BLaER1 (cell line): Measurements from ENCODE around the gene CAMK2D.

ENCODE experiments used
- H3K27ac ChIP-seq: shearing (Covaris generic); formaldehyde crosslinking; 2 replicates; pipeline ENCODE4 v1.8.1; 2022
- H3K27me3 ChIP-seq: shearing (Covaris generic); formaldehyde crosslinking; 2 replicates; pipeline ENCODE4 v1.8.1; 2022
- H3K36me3 ChIP-seq: shearing (Covaris generic); formaldehyde crosslinking; 2 replicates; pipeline ENCODE4 v1.8.1; 2022
- H3K4me1 ChIP-seq: shearing (Covaris generic); formaldehyde crosslinking; 2 replicates; pipeline ENCODE4 v1.8.1; 2022
- H3K4me2 ChIP-seq: shearing (Covaris generic); formaldehyde crosslinking; 2 replicates; pipeline ENCODE4 v1.8.1; 2022
- H3K4me3 ChIP-seq: shearing (Covaris generic); formaldehyde crosslinking; 2 replicates; pipeline ENCODE4 v1.8.1; 2022
- H3K9ac ChIP-seq: shearing (Covaris generic); formaldehyde crosslinking; 2 replicates; pipeline ENCODE4 v1.8.1; 2022
- H3K9me3 ChIP-seq: shearing (Covaris generic); formaldehyde crosslinking; 2 replicates; pipeline ENCODE4 v1.8.1; 2022
- H4K20me1 ChIP-seq: shearing (Covaris generic); formaldehyde crosslinking; 2 replicates; pipeline ENCODE4 v1.8.1; 2022
- Cebpa-rat ChIP-seq: shearing (Covaris generic); IDR thresholded peaks from 2 replicates; pipeline ENCODE4 v1.8.1; 2022

Gene CAMK2D

DNA sequence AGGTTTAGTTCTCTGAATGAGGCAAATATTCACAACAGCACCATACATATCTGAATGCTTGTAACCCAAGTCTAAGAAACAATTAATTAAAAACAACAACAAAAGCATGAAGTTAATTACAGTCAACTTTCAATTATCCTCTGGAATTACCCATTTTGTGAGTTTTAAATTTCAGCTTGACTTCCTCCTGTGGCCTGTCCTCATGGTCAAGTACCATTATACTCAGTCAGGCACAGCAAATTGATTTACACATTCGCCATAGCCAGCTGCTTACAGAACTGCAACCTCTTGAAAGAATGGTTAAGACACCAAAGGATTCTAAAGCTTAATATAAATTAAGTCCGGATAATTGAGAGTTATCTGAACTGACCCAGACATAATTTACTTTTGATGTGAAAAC, 306.5 kb downstream of the CAMK2D start:
- no peaks in the 10 kb centered on the region for H3K27me3 ChIP-seq
- no peak overlapping the region for H3K27ac ChIP-seq
- no peak for TF ChIP-seq Cebpa-rat
- no peak overlapping the region for H3K4me3 ChIP-seq
- H3K9ac ChIP-seq = no peak overlapping the region
- no peak overlapping the region for H3K4me2 ChIP-seq
- no peaks in the 10 kb centered on the region for H3K9me3 ChIP-seq
- H4K20me1 ChIP-seq = no peaks in the 10 kb centered on the region
- no peaks in the 10 kb centered on the region for H3K4me1 ChIP-seq
- peaks cover 70% of the 10 kb centered on the region for H3K36me3 ChIP-seq

DNA sequence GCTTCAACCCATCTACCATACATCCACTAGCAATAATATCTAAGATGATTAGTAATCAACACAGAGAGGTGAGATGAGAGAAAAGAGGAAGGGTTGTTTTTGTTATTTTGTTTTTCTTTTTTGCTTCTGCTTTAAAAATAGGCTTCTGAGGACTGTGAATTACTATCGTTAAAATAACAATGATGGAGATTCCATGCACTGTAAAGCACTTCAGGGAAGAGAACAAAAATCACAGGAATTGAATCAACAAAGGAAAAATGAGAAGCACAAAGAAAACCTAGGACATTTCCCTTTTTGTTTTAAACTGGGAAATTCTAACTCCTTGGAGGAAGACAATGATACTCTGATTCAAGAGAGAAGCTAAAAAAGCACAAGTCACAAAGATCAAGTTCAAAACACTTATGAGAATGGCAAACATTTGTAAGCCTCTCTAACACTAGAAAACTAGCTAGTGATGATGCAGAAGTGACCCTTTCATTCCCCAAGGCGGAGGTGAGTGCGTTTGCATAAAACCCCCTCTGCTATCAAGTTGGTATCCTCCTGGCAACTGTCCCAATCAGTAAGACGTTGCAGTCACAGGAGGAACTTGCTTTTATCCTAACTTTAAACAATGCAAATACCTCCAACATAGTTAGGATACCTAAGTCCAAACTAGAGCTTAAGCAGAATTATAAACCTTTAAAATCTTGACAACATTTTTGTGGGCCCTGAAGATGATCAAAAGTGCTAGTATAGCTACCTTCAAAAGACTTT, 308.5 kb downstream of the CAMK2D start:
- no peak overlapping the region for H3K4me3 ChIP-seq
- H3K36me3 ChIP-seq = peaks cover 53% of the 10 kb centered on the region

DNA sequence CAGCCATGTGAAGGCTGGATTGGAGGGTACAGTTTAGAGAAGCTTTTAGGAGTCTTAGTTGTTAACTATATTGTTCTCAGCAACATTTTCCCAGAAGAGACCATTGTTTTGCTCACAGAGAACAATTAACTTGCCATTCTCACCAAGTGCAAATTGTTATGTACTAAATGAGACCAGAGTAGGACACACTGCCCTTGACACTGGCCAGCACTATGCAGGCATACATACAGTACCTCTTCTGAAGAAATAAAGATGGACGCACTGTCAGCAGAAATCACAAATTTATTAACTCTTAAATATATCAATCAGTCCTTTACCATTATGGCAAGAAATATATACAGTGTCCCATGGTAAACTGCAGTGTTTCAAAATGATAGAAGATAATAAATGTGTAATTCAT, 309.4 kb downstream of the CAMK2D start:
- Histone ChIP-seq H3K27ac (no peak overlapping the region), H3K36me3 (peaks cover 44% of the 10 kb centered on the region), H4K20me1 (no peaks in the 10 kb centered on the region), H3K9me3 (no peaks in the 10 kb centered on the region), H3K4me3 (no peak overlapping the region), H3K4me2 (no peak overlapping the region), H3K4me1 (no peaks in the 10 kb centered on the region), H3K27me3 (no peaks in the 10 kb centered on the region), H3K9ac (no peak overlapping the region)
- TF ChIP-seq Cebpa-rat = no peak

More for the DNA sequence above, 308.5 kb downstream of the CAMK2D start:
- Histone ChIP-seq H3K4me1 (no peaks in the 10 kb centered on the region), H3K4me2 (no peak overlapping the region), H3K27ac (no peak overlapping the region), H3K9ac (no peak overlapping the region), H3K27me3 (no peaks in the 10 kb centered on the region), H4K20me1 (no peaks in the 10 kb centered on the region), H3K9me3 (no peaks in the 10 kb centered on the region)
- no peak for TF ChIP-seq Cebpa-rat

DNA sequence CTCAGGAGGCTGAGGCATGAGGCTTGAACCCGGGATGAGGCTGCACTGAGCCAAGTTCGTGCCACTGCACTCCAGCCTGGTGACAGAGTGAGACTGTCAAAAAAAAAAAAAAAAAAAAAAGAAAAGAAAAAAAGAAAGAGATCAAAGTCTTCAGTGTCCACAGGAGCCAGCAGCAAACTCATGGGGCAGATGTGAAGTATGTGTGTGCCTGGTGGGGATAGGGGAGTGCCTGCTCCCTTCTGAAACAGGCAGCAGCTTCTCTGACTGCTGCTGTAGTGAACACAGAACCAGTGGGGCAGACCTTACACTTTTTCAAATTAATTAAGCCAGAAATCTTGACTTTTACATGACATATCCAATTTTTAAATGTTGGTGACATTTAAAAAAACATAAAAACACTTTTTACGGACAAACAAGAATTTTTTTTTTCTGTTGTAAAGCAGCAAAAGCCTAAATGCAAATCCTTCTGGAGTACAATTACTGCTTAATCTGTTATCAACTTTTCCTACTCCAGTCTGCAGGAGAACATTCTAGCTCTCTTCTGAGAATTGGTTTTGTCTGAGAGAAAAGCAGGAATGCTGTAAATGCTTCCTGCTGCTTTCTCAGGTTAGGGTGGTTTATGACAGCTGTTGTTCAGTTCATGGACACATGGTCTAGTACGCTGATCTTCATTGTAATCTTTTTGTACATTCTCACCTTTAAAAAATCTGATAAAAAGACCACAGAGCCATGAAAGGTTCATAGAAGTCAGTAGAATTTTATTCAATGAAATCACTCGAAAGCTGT, 311.1 kb downstream of the CAMK2D start:
- H3K27me3 ChIP-seq = no peaks in the 10 kb centered on the region
- no peak overlapping the region for H3K27ac ChIP-seq
- no peak for TF ChIP-seq Cebpa-rat
- no peaks in the 10 kb centered on the region for H3K9me3 ChIP-seq
- no peaks in the 10 kb centered on the region for H4K20me1 ChIP-seq
- H3K9ac ChIP-seq = no peak overlapping the region
- no peak overlapping the region for H3K4me3 ChIP-seq
- H3K36me3 ChIP-seq = peaks cover 27% of the 10 kb centered on the region
- no peaks in the 10 kb centered on the region for H3K4me1 ChIP-seq
- no peak overlapping the region for H3K4me2 ChIP-seq

DNA sequence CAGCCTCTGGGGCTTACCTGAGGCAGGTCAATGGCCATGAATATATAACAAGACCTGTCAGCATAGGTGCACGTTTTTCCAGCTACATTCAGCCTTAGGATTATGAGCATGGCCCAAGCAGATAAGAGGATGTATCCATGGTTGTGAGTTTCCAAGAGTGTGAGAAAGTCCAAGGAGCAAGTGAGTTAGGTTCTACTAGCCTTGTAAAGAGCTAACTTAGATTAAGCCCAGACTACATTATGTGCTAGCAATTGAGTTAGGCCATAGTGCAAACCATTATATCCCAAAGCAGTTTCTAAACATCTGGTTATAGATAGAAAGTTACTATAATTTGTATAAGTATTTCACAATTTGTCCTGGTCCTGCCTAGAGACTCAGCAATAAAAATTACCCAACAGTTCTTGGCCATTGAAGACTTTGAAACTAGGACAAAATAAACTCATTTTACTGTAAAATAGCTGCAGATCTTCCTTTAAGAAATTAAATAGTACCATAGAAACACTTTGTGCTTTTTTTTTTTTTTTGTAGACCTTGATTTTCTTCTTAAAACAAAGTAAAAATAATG, 312.0 kb downstream of the CAMK2D start:
- Histone ChIP-seq H3K27ac (no peak overlapping the region), H3K4me3 (no peak overlapping the region), H3K4me2 (no peak overlapping the region), H3K9ac (no peak overlapping the region), H3K27me3 (no peaks in the 10 kb centered on the region), H3K4me1 (no peaks in the 10 kb centered on the region), H4K20me1 (no peaks in the 10 kb centered on the region), H3K9me3 (no peaks in the 10 kb centered on the region), H3K36me3 (peaks cover 19% of the 10 kb centered on the region)
- TF ChIP-seq Cebpa-rat = no peak

DNA sequence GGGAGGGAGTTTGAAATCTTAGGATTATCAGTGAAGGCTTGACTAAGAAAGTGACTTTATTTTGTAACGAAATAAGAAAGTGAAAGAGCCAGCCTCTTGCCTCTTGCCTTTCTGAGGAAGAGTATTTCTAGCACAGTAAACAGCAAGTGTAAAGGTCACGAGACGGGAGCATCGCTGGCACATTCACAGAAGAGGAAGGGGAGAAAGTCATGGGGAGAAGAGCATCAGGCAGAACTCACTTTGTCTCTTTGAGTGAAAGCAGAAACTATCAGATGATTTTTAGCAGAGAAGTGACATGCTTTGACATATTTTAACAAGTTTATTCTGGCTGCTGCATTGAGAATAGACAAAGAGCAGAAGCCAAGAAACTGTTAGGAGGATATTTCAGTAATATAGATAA, 313.8 kb downstream of the CAMK2D start:
- Histone ChIP-seq H3K36me3 (peaks cover 11% of the 10 kb centered on the region), H3K4me3 (no peak overlapping the region), H3K9ac (no peak overlapping the region), H3K4me2 (no peak overlapping the region), H3K4me1 (no peaks in the 10 kb centered on the region), H3K27me3 (no peaks in the 10 kb centered on the region), H3K9me3 (no peaks in the 10 kb centered on the region), H4K20me1 (no peaks in the 10 kb centered on the region), H3K27ac (no peak overlapping the region)
- TF ChIP-seq Cebpa-rat = no peak

DNA sequence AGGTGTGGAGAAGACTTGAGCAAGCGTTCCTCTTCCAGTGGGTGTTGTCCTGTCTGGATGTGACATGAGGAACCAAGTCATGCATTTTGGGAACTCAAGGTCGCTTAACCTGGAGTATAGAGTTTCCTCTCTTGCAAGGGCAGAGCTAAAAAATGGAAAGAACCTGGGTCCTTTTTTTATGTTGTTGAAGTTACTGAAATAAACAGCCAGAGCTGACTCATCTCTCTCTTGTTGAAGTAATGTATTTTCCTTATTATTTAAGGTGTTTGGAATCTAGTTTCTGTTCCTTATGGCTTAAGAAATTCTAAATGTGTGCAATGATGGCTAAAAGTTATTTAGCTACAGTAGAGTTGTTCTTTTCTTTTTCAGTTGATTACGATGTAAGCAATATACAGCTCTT, 314.5 kb downstream of the CAMK2D start:
- H4K20me1 ChIP-seq = no peaks in the 10 kb centered on the region
- H3K27me3 ChIP-seq = no peaks in the 10 kb centered on the region
- H3K4me1 ChIP-seq = no peaks in the 10 kb centered on the region
- H3K4me2 ChIP-seq = no peak overlapping the region
- no peak overlapping the region for H3K4me3 ChIP-seq
- no peak overlapping the region for H3K27ac ChIP-seq
- H3K9ac ChIP-seq = no peak overlapping the region
- H3K36me3 ChIP-seq = peaks cover 8% of the 10 kb centered on the region
- no peaks in the 10 kb centered on the region for H3K9me3 ChIP-seq
- TF ChIP-seq Cebpa-rat = no peak

DNA sequence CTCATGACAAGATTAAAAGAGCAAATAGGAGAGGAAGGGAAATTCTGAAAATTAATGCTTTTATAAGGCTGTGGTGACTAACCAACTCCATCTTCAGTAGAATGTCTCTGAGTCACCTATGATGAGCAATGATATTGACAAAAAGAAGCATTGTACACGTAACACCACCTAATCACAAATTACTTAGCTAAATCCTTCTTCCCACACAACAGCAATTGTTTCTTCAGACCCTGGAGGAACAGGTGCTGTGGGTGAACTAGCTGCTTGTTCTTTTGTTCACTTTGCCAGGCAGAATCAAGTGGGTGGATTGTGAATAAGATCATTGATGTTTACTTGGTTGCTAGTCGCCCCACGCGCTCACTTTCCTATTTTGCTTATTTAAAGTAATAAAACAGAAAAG, 315.5 kb downstream of the CAMK2D start:
- no peaks in the 10 kb centered on the region for H3K36me3 ChIP-seq
- H4K20me1 ChIP-seq = no peaks in the 10 kb centered on the region
- no peak overlapping the region for H3K4me3 ChIP-seq
- no peaks in the 10 kb centered on the region for H3K27me3 ChIP-seq
- TF ChIP-seq Cebpa-rat = no peak
- H3K27ac ChIP-seq = no peak overlapping the region
- H3K4me1 ChIP-seq = no peaks in the 10 kb centered on the region
- no peaks in the 10 kb centered on the region for H3K9me3 ChIP-seq
- H3K4me2 ChIP-seq = no peak overlapping the region
- no peak overlapping the region for H3K9ac ChIP-seq

DNA sequence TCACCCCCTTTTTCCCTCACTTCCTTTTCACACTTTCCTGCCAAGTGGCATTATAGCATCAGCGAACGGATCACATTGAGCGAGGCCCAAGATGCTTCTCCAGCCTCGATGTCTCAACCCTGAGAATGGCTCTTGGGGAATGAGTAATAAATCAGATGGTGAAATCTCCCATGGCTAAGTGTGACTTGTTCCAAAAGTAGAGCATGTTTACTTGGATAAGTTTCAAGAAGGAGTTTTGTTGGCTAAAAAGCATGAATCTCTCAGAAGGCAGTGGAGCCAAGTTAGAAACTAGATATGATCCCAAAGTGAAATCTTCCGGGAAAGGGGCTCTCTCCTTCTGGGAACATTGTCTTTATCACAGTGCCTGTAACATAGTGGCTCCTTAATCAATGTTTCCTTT, 316.3 kb downstream of the CAMK2D start:
- Histone ChIP-seq H3K9me3 (no peaks in the 10 kb centered on the region), H4K20me1 (no peaks in the 10 kb centered on the region), H3K27ac (no peak overlapping the region), H3K4me3 (no peak overlapping the region), H3K4me2 (no peak overlapping the region), H3K36me3 (no peaks in the 10 kb centered on the region), H3K27me3 (no peaks in the 10 kb centered on the region), H3K9ac (no peak overlapping the region), H3K4me1 (no peaks in the 10 kb centered on the region)
- TF ChIP-seq Cebpa-rat = no peak

DNA sequence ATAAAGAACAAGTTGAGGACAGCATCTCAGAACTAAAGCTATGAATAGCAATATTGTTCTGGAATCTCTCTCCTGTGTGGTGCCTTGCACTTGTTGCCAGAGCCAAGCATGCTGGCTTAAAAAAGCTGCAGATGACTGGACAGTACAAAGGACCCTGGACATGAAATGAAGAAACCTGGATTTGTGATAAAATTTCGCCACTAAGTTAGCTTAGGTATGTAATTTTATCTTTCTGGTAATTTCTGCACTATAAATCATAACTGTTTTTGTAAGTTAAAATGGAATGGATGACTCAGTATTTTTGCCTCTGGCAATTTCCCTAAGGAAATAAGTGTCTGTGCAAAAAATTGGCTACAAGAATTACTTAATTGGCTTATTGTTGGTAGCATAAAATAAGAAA, 317.2 kb downstream of the CAMK2D start:
- no peaks in the 10 kb centered on the region for H3K36me3 ChIP-seq
- H3K27ac ChIP-seq = no peak overlapping the region
- no peaks in the 10 kb centered on the region for H3K27me3 ChIP-seq
- H4K20me1 ChIP-seq = no peaks in the 10 kb centered on the region
- H3K9me3 ChIP-seq = no peaks in the 10 kb centered on the region
- H3K4me2 ChIP-seq = no peak overlapping the region
- no peak overlapping the region for H3K4me3 ChIP-seq
- H3K9ac ChIP-seq = no peak overlapping the region
- no peaks in the 10 kb centered on the region for H3K4me1 ChIP-seq
- TF ChIP-seq Cebpa-rat = no peak
